H1 (cell line): ENCODE measurements around the gene EIF2B2. TPM values are rescaled to one million over a fixed set of nuclear protein-coding genes. Genes with fewer than 3 reads are reported as not detected.

Source experiments
- CTCF ChIA-PET: fragments of 300-600 bp; sonication (Branson Sonifier 250); formaldehyde crosslinking; loops from one replicate; lab custom pipeline; 2021; ENCODE audit not compliant: partially characterized antibody; lab: Charles Lee
- POLR2A ChIA-PET: fragments of 300-600 bp; sonication (Branson Sonifier 250); formaldehyde crosslinking; loops from one replicate; lab custom pipeline; 2021; ENCODE audit warnings: inconsistent platforms; ENCODE audit not compliant: partially characterized antibody; lab: Charles Lee
- DNase-seq, 2 experiments: peaks; one replicate each; pipeline versions ENCODE4 v3.0.0 to v3.0.0-alpha.2; 2010 to 2022; ENCODE audit warnings: low spot score in 2 of 2, low read depth in 1 of 2, mixed read lengths in 1 of 2
- FAIRE-seq: peaks from 2 replicates; lab custom pipeline; 2011; peaks lifted over from hg19 to GRCh38; lab: Jason Lieb, UNC
- H2AFZ ChIP-seq: 2 replicates; pipeline ENCODE4 v1.8.1; 2012; ENCODE audit warnings: low read length, inconsistent platforms
- H2AK5ac ChIP-seq: 2 replicates; pipeline ENCODE4 v1.6.1; 2013; ENCODE audit warnings: low read depth, low read length
- H2BK120ac ChIP-seq: replicated peaks from 2 replicates; pipeline ENCODE3; 2013; ENCODE audit warnings: low read depth, low read length, inconsistent platforms
- H2BK12ac ChIP-seq: 2 replicates; pipeline ENCODE4 v1.6.1; 2013; ENCODE audit warnings: low read depth, low read length
- H2BK15ac ChIP-seq: 2 replicates; pipeline ENCODE4 v1.6.1; 2013; ENCODE audit warnings: low read length
- H2BK20ac ChIP-seq: 2 replicates; pipeline ENCODE4 v1.6.1; 2013; ENCODE audit warnings: low read length
- H2BK5ac ChIP-seq: 2 replicates; pipeline ENCODE4 v1.6.1; 2013; ENCODE audit warnings: low read depth, low read length
- H3K14ac ChIP-seq: 2 replicates; pipeline ENCODE4 v1.6.1; 2013; ENCODE audit warnings: inconsistent platforms; ENCODE audit not compliant: insufficient read length
- H3K18ac ChIP-seq: 2 replicates; pipeline ENCODE4 v1.6.1; 2013; ENCODE audit warnings: low read length; ENCODE audit errors: extremely low read depth
- H3K23ac ChIP-seq: 2 replicates; pipeline ENCODE4 v1.6.1; 2013; ENCODE audit warnings: inconsistent platforms; ENCODE audit not compliant: insufficient read length
- H3K23me2 ChIP-seq: 2 replicates; pipeline ENCODE4 v1.6.1; 2013; ENCODE audit warnings: low read depth, low read length
- H3K27ac ChIP-seq: 2 replicates; pipeline ENCODE4 v1.6.1; 2011; ENCODE audit warnings: low read depth, low read length, inconsistent platforms
- H3K27me3 ChIP-seq, 4 experiments: replicated peaks in 1 of 4; 1 replicate in 1 of 4; 2 replicates in 3 of 4; pipeline versions ENCODE4 v1.6.1 to v1.8.1; 2011 to 2013; ENCODE audit warnings: low read length in 3 of 4, mild to moderate bottlenecking in 3 of 4, inconsistent platforms in 2 of 4, mixed read lengths in 2 of 4, moderate library complexity in 1 of 4; ENCODE audit not compliant: control insufficient read depth in 3 of 4, insufficient read depth in 3 of 4; ENCODE audit errors: extremely low read depth in 1 of 4
- H3K36me3 ChIP-seq, 4 experiments: 2 replicates each; pipeline versions ENCODE4 v1.6.1 to v1.8.1; 2011 to 2013; ENCODE audit warnings: mild to moderate bottlenecking in 4 of 4, low read length in 3 of 4, moderate library complexity in 2 of 4, control low read depth in 1 of 4, inconsistent platforms in 1 of 4; ENCODE audit not compliant: insufficient read depth in 4 of 4, control insufficient read depth in 2 of 4
- H3K4ac ChIP-seq: replicated peaks from 2 replicates; pipeline ENCODE3; 2013; ENCODE audit warnings: low read length, low read depth, mixed read lengths, inconsistent platforms; ENCODE audit not compliant: insufficient read length
- H3K4me1 ChIP-seq, 4 experiments: replicated peaks in 1 of 4; 1 replicate in 1 of 4; 2 replicates in 3 of 4; pipeline versions ENCODE4 v1.6.1 to v1.8.1; 2011 to 2013; ENCODE audit warnings: low read length in 3 of 4, inconsistent platforms in 2 of 4, mixed read lengths in 1 of 4; ENCODE audit not compliant: insufficient read depth in 4 of 4, control insufficient read depth in 3 of 4
- H3K4me2 ChIP-seq, 2 experiments: 2 replicates each; pipeline versions ENCODE4 v1.6.1 to v1.8.1; 2011 to 2013; ENCODE audit warnings: low read depth in 2 of 2, low read length in 2 of 2, control low read depth in 1 of 2, inconsistent platforms in 1 of 2, mild to moderate bottlenecking in 1 of 2; ENCODE audit not compliant: insufficient read depth in 1 of 2
- H3K4me3 ChIP-seq, 4 experiments: fragments of 200-600, 300-600 bp in 1 of 4; sonication (generic), shearing (Covaris generic), sonication (Bioruptor Twin) in 1 of 4; 2 replicates each; pipeline versions ENCODE4 v1.5.1 to v1.8.1; 2011 to 2016; ENCODE audit warnings: low read length in 4 of 4, low read depth in 3 of 4, control low read depth in 2 of 4, inconsistent platforms in 2 of 4, mild to moderate bottlenecking in 2 of 4, mixed read lengths in 1 of 4, moderate library complexity in 1 of 4; ENCODE audit not compliant: insufficient read depth in 2 of 4; ENCODE audit errors: extremely low read depth in 1 of 4
- H3K56ac ChIP-seq: replicated peaks from 2 replicates; pipeline ENCODE3; 2013; ENCODE audit warnings: low read depth, mild to moderate bottlenecking, mixed read lengths, low read length, inconsistent platforms; ENCODE audit not compliant: insufficient read length
- H3K79me1 ChIP-seq: 2 replicates; pipeline ENCODE4 v1.6.1; 2013; ENCODE audit warnings: low read depth, low read length, control low read depth
- H3K79me2 ChIP-seq, 2 experiments: 2 replicates each; pipeline versions ENCODE4 v1.6.1 to v1.8.1; 2012 to 2013; ENCODE audit warnings: low read length in 2 of 2, mild to moderate bottlenecking in 2 of 2, inconsistent platforms in 1 of 2; ENCODE audit not compliant: insufficient read depth in 2 of 2, control insufficient read depth in 1 of 2
- H3K9ac ChIP-seq, 4 experiments: replicated peaks in 1 of 4; 1 replicate in 1 of 4; 2 replicates in 3 of 4; pipeline versions ENCODE4 v1.6.1 to v1.8.1; 2011 to 2013; ENCODE audit warnings: low read depth in 3 of 4, low read length in 3 of 4, control low read depth in 2 of 4, mild to moderate bottlenecking in 2 of 4, moderate library complexity in 2 of 4, inconsistent platforms in 1 of 4; ENCODE audit errors: extremely low read depth in 1 of 4
- H3K9me3 ChIP-seq, 2 experiments: 2 replicates each; pipeline versions ENCODE4 v1.6.1 to v1.8.1; 2012 to 2013; ENCODE audit warnings: mild to moderate bottlenecking in 2 of 2, moderate library complexity in 2 of 2, control low read depth in 1 of 2, inconsistent platforms in 1 of 2, low read depth in 1 of 2, low read length in 1 of 2, mixed read lengths in 1 of 2; ENCODE audit not compliant: insufficient read depth in 2 of 2
- H4K20me1 ChIP-seq, 2 experiments: replicated peaks in 1 of 2; 2 replicates each; pipeline versions ENCODE3 to v1.8.1; 2011 to 2013; ENCODE audit warnings: inconsistent platforms in 2 of 2, low read length in 2 of 2, mild to moderate bottlenecking in 1 of 2; ENCODE audit not compliant: insufficient read depth in 2 of 2, control insufficient read depth in 1 of 2
- H4K5ac ChIP-seq: 2 replicates; pipeline ENCODE4 v1.6.1; 2013; ENCODE audit warnings: low read length, low read depth, mixed read lengths, inconsistent platforms; ENCODE audit not compliant: insufficient read length
- H4K8ac ChIP-seq: 2 replicates; pipeline ENCODE4 v1.8.0; 2013; ENCODE audit warnings: mild to moderate bottlenecking, moderate library complexity, low read length, inconsistent platforms; ENCODE audit not compliant: insufficient read depth; ENCODE audit errors: extremely low read depth
- H4K91ac ChIP-seq: replicated peaks from 2 replicates; pipeline ENCODE3; 2013; ENCODE audit warnings: low read length, mixed read lengths, inconsistent platforms; ENCODE audit not compliant: insufficient read length
- CREB1 ChIP-seq: IDR thresholded peaks from 2 replicates; pipeline ENCODE4 v1.6.1; 2012; ENCODE audit warnings: inconsistent platforms
- KDM1A ChIP-seq: fragments of 200-600, 300-600 bp; sonication (generic); IDR thresholded peaks from 2 replicates; pipeline ENCODE4 v1.7.1; 2016; ENCODE audit warnings: mild to moderate bottlenecking, low read length, borderline replicate concordance
- NRF1 ChIP-seq: IDR thresholded peaks from 2 replicates; pipeline ENCODE4 v1.6.1; 2011; ENCODE audit warnings: mild to moderate bottlenecking, low read depth, low read length, improper control_type of control experiment
- SP1 ChIP-seq: IDR thresholded peaks from 2 replicates; pipeline ENCODE4 v1.6.1; 2011; ENCODE audit warnings: low read depth, low read length
- SP4 ChIP-seq: IDR thresholded peaks from 2 replicates; pipeline ENCODE4 v1.6.1; 2012; ENCODE audit warnings: low read length, inconsistent platforms
- SUZ12 ChIP-seq: fragments of 200-600 bp; sonication (generic); IDR thresholded peaks from 2 replicates; pipeline ENCODE4 v1.6.1; 2012; ENCODE audit warnings: mild to moderate bottlenecking, inconsistent platforms, low read length, moderate library complexity, mixed read lengths
- TBP ChIP-seq: IDR thresholded peaks from 2 replicates; pipeline ENCODE4 v1.6.1; 2011; ENCODE audit warnings: low read depth, low read length, improper control_type of control experiment
- TEAD4 ChIP-seq: IDR thresholded peaks from 2 replicates; pipeline ENCODE4 v1.6.1; 2012; ENCODE audit warnings: low read depth, low read length, inconsistent platforms, mixed read lengths
- WGBS, 2 experiments: shearing (Covaris generic) in 1 of 2; methylation state at CpG; one replicate each; pipeline versions ENCODE4 v1.1.6 to v1.1.7; 2013 to 2015; ENCODE audit warnings: low lambda C conversion rate in 2 of 2, mixed read lengths in 2 of 2, inconsistent platforms in 1 of 2, low coverage in 1 of 2, missing lambda C conversion rate in 1 of 2; ENCODE audit not compliant: insufficient replicate concordance in 2 of 2, insufficient coverage in 1 of 2, insufficient read length in 1 of 2; ENCODE audit errors: extremely low coverage in 1 of 2, missing lambda C conversion rate in 1 of 2; 5-methylcytosine and 5-hydroxymethylcytosine counted together
- polyA plus RNA-seq, 7 experiments: library from polyadenylated mRNA; depleted of rRNA in 3 of 7; stranded (reverse) in 5 of 7; unstranded in 2 of 7; fragments of >200 nt in 5 of 7; fragments of 200-250 nt in 2 of 7; gene quantifications; 1 replicate in 5 of 7; 2 replicates in 1 of 7; 4 replicates in 1 of 7; pipeline versions ENCODE4 v1.2.1 to v1.2.3, GENCODE V29; 2011 to 2013; ENCODE audit warnings: missing spikeins in 2 of 7, mixed read lengths in 2 of 7
- total RNA-seq: library from RNA; stranded (reverse); fragmentation: NEBNext Ultra II Directional; extraction: Animal tissue kit (Norgen Biotek cat#: 25700); gene quantifications from 2 replicates; pipeline ENCODE4 v1.2.1, GENCODE V29; 2021

Gene EIF2B2
- total and polyA plus RNA-seq, 2 of the 8 experiments (the other 6 are each of a cell fraction or from before 2014, with no cell fraction given): 42.6 to 79.9 TPM

GRCh38 chr14:74956280-74957072, 46.2 kb upstream of the EIF2B2 start:
- Histone ChIP-seq H2BK15ac (peak overlapping the region; percentile 75; the same call in 1 of the 2 replicates), H3K56ac (no peak overlapping the region)
- TF ChIP-seq SP1: no peak
- TF ChIP-seq CREB1: no peak
- no peak for TF ChIP-seq SUZ12
- TF ChIP-seq NRF1: no peak
- TF ChIP-seq SP4: no peak
- no peak for TF ChIP-seq TBP
- TF ChIP-seq KDM1A: no peak
- TF ChIP-seq TEAD4: peak; percentile 46; the same call in 1 of the 2 replicates
- TF ChIP-seq, all 59 proteins: peak for 1
- H3K27ac ChIP-seq: no peak overlapping the region
- DNase-seq (no peak), FAIRE-seq (no peak)
- WGBS, 2 experiments: 85% methylated on average over 24 of the region's 24 CpGs; no CpG with 5 or more reads in 1 of the 2 experiments
- no peak overlapping the region for H3K23ac ChIP-seq
- 0 out of 2 replicates have a peak overlapping the region, but pooled peaks have one; percentile 60 for H2BK12ac ChIP-seq
- H3K4me2 ChIP-seq: peak overlapping the region; percentile 71 to 80; a peak in 3 of 4 replicates
- no peaks in the 10 kb centered on the region for H3K79me1 ChIP-seq
- no peak overlapping the region for H2BK20ac ChIP-seq
- H2BK5ac ChIP-seq: peak overlapping the region; percentile 60; the same call in 1 of the 2 replicates
- H3K4ac ChIP-seq: peak overlapping the region; percentile 8
- H3K4me3 ChIP-seq: peak overlapping the region in 1 of 4 experiments; percentile 62; a peak in 1 of 8 replicates
- peaks cover 2 to 27% (median 15%) of the 10 kb centered on the region in 4 experiments for H3K4me1 ChIP-seq
- peaks cover 11% of the 10 kb centered on the region for H3K23me2 ChIP-seq
- no peaks in the 10 kb centered on the region for H4K20me1 ChIP-seq
- H3K14ac ChIP-seq: no peak overlapping the region
- no peak overlapping the region for H2AK5ac ChIP-seq
- no peaks in the 10 kb centered on the region for H3K36me3 ChIP-seq
- no peak overlapping the region for H4K91ac ChIP-seq
- no peak overlapping the region for H2BK120ac ChIP-seq
- no peaks in the 10 kb centered on the region for H3K79me2 ChIP-seq
- CTCF ChIA-PET: interaction anchor here (1.2 to 11.8 kb wide), 4 partner anchors 12 to 126 kb away, joined by 3 to 146 read pairs (median 6); no protein-coding TSS in a partner anchor
- POLR2A ChIA-PET: interaction anchor here (0.9 to 1.3 kb wide), 3 partner anchors 22 to 47 kb away, joined by 3 to 4 read pairs (median 3); no protein-coding TSS in a partner anchor
- no peaks in the 10 kb centered on the region for H3K9me3 ChIP-seq
- H3K27me3 ChIP-seq: peaks cover 0 to 13% (median 12%) of the 10 kb centered on the region in 4 experiments; a peak in 5 of 7 replicates
- peak overlapping the region in 1 of 4 experiments; percentile 39; a peak in 2 of 7 replicates for H3K9ac ChIP-seq
- peak overlapping the region; percentile 71; the same call in 1 of the 2 replicates for H3K18ac ChIP-seq
- H4K8ac ChIP-seq: peak overlapping the region; percentile 83; the same call in 1 of the 2 replicates
- no peak overlapping the region for H4K5ac ChIP-seq
- H2AFZ ChIP-seq: 0 out of 2 replicates have a peak overlapping the region, but pooled peaks have one; percentile 9
